Fibroblast of lung (primary cell): Measurements from ENCODE around the gene REL.
A peak's percentile ranks its signal among the peaks of the same experiment; 100 is the strongest.

Source experiments
- CTCF ChIP-seq, 2 donors: IDR thresholded peaks in 1 of 2; conservative IDR thresholded peaks in 1 of 2; 1 replicate in 1 of 2; 2 replicates in 1 of 2; pipeline ENCODE4 v1.5.1; 2011 to 2012; ENCODE audit warnings: low read length in 2 of 2, control low read depth in 1 of 2, inconsistent platforms in 1 of 2, low read depth in 1 of 2, mild to moderate bottlenecking in 1 of 2
- EZH2 ChIP-seq: IDR thresholded peaks from 2 replicates; pipeline ENCODE4 v1.5.1; 2012; ENCODE audit warnings: low read length, control low read depth, mild to moderate bottlenecking; ENCODE audit errors: missing control alignments

- no peak for TF ChIP-seq EZH2
- TF ChIP-seq CTCF (conservative IDR thresholded peaks at IDR 0.05 in 1 of 2, IDR thresholded peaks at IDR 0.05 in 1 of 2; ENCODE audit: low read depth in 1 of 2, low read length in 2 of 2) = peak; percentile 29
These were observed 729 bp upstream of the REL start for GRCh38 chr2:60880643-60881046.
